ENCODE data around the gene PLLP.

PLLP gene

GRCh38 chr16:57253466-57253865, 31.0 kb downstream of the PLLP start:
- no peak overlapping the region for H3K27ac ChIP-seq (ENCODE audit: low read depth, low read length, severe bottlenecking)
- no peaks in the 10 kb centered on the region for H3K9me3 ChIP-seq (ENCODE audit: control insufficient read depth, low read length)
- H3K4me1 ChIP-seq (ENCODE audit: control insufficient read depth, insufficient read depth, low read length, poor library complexity, severe bottlenecking): no peaks in the 10 kb centered on the region
- no CpG with 5 or more reads among the region's 1 CpG for WGBS, 2 experiments (ENCODE audit: insufficient coverage in 2 of 2)
- no peak overlapping the region for H3K4me3 ChIP-seq (ENCODE audit: extremely low read depth, insufficient read depth, low read length, poor library complexity, severe bottlenecking)
- peaks cover 54% of the 10 kb centered on the region for H3K36me3 ChIP-seq (ENCODE audit: control insufficient read depth, insufficient read depth, low read length)

DNA sequence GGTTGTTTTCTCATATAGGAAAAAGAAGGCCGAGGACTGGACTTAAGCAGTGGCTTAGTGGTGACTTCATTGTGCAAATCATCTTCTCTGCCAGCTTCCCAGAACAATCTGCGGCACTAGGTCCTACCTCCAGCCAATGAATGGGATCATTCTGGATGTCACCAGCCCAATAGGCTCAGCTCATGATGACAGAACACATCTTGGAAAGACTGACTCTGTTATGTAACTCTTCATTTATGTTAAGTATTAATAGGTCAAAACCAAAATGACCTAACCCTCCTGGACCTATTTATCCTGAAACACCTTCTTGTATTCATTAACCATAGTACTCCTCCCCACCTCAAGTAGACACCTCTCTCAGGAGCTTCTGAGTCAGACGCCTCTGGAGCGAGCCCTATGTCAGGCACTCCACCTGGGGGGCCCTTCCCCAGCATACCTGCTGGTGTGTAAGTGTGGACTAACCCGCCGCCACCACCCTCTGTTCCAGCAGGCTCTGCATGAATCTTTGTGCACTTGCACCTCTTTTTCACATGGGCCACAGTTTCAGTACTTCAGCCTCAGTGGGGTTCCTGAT, 32.2 kb downstream of the PLLP start:
- Histone ChIP-seq H3K36me3 (ENCODE audit: control insufficient read depth, insufficient read depth, low read length) (peaks cover 67% of the 10 kb centered on the region), H3K4me1 (ENCODE audit: control insufficient read depth, insufficient read depth, low read length, poor library complexity, severe bottlenecking) (no peaks in the 10 kb centered on the region), H3K4me3 (ENCODE audit: extremely low read depth, insufficient read depth, low read length, poor library complexity, severe bottlenecking) (no peak overlapping the region), H3K9me3 (ENCODE audit: control insufficient read depth, low read length) (no peaks in the 10 kb centered on the region), H3K27ac (ENCODE audit: low read depth, low read length, severe bottlenecking) (no peak overlapping the region)
- 96% methylated on average over 4 of the region's 6 CpGs; no CpG with 5 or more reads in 1 of the 2 experiments for WGBS, 2 experiments (ENCODE audit: insufficient coverage in 2 of 2)

DNA sequence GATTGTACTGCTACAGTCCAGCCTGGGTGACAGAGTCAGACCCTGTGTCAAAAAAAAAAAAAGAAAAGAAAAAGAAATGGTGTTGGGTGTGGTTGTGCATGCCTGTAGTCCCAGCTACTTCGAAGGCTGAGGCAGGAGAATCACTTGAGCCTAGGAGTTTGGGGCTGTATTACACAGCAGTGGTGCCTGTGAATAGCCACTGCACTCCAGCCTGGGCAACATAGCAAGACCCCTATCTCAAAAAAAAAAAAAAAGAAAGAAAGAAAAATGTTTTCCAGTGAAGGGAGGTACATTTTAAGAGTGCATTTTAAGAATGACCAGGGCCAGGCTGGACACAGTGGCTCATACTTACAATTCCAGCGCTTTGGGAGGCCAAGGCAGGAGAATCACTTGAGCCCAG, 33.1 kb downstream of the PLLP start:
- peaks cover 75% of the 10 kb centered on the region for H3K36me3 ChIP-seq (ENCODE audit: control insufficient read depth, insufficient read depth, low read length)
- WGBS, 2 experiments (ENCODE audit: insufficient coverage in 2 of 2): 92 to 100% methylated on average over 2 of the region's 2 CpGs

GRCh38 chr16:57245472-57246113, 38.9 kb downstream of the PLLP start:
- peaks cover 49% of the 10 kb centered on the region for H3K36me3 ChIP-seq (ENCODE audit: control insufficient read depth, insufficient read depth, low read length)
- 3 to 9% methylated on average over 14 to 19 of the region's 28 CpGs for WGBS, 2 experiments (ENCODE audit: insufficient coverage in 2 of 2)
- H3K27ac ChIP-seq (ENCODE audit: low read depth, low read length, severe bottlenecking): peak overlapping the region; percentile 86
- H3K4me1 ChIP-seq (ENCODE audit: control insufficient read depth, insufficient read depth, low read length, poor library complexity, severe bottlenecking): peaks cover 6% of the 10 kb centered on the region
- no peaks in the 10 kb centered on the region for H3K9me3 ChIP-seq (ENCODE audit: control insufficient read depth, low read length)
- H3K4me3 ChIP-seq (ENCODE audit: extremely low read depth, insufficient read depth, low read length, poor library complexity, severe bottlenecking): peak overlapping the region; percentile 81

More for the DNA sequence above, 33.1 kb downstream of the PLLP start:
- H3K9me3 ChIP-seq (ENCODE audit: control insufficient read depth, low read length): no peaks in the 10 kb centered on the region
- no peak overlapping the region for H3K4me3 ChIP-seq (ENCODE audit: extremely low read depth, insufficient read depth, low read length, poor library complexity, severe bottlenecking)
- no peak overlapping the region for H3K27ac ChIP-seq (ENCODE audit: low read depth, low read length, severe bottlenecking)
- H3K4me1 ChIP-seq (ENCODE audit: control insufficient read depth, insufficient read depth, low read length, poor library complexity, severe bottlenecking): no peaks in the 10 kb centered on the region

DNA sequence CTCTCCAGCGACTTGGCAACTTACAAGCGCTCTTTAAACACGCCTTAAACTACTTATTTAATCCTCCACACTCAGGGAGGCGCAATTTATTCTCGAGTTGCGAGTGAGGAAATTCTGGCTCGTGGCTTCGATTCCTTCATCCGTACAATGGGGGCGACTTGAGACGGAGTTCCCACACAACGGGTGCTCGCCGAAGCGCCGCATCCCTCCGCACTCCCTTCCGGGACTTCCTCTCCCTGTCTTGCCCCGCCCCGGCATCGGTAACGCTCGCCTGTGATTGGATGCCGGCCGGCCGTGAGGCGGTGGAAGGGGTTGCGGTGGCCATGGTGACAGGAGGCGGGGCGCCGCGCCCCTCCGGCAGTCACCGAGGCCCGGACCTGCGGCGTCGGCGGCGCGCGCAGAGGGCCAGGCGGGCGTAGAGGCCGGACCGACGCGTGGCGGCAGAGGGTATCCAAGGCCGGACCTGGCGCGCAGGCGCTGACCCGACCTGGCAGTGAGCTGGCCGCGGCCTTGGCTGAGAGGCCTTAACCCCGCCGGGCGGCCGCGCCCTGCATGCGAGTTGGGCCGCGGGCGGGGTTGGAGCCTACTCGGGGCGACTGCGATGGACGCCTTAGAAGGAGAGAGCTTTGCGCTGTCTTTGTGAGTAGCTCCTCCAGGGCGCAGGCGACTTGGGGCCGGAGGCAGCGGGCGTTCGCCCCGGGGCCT, 39.6 kb downstream of the PLLP start, which contains the start of gene ARL2BP:
Gene ARL2BP (plus strand): TSS at position 493 of the 705 bp plus-strand sequence. CDS start 109 bp downstream, at position 602.
- Histone ChIP-seq H3K4me3 (ENCODE audit: extremely low read depth, insufficient read depth, low read length, poor library complexity, severe bottlenecking) (peak within 1 kb of the TSS; percentile 81), H3K27ac (ENCODE audit: low read depth, low read length, severe bottlenecking) (peak within 1 kb of the TSS; percentile 86), H3K36me3 (ENCODE audit: control insufficient read depth, insufficient read depth, low read length) (peaks cover 45% of the 10 kb centered on the region), H3K9me3 (ENCODE audit: control insufficient read depth, low read length) (no peaks in the 10 kb centered on the region), H3K4me1 (ENCODE audit: control insufficient read depth, insufficient read depth, low read length, poor library complexity, severe bottlenecking) (peaks cover 6% of the 10 kb centered on the region)
- WGBS, 2 experiments (ENCODE audit: insufficient coverage in 2 of 2): 0 to 1% methylated on average over 41 to 53 of the region's 77 CpGs

- Histone ChIP-seq H3K36me3 (ENCODE audit: control insufficient read depth, insufficient read depth, low read length) (peaks cover 40% of the 10 kb centered on the region), H3K4me1 (ENCODE audit: control insufficient read depth, insufficient read depth, low read length, poor library complexity, severe bottlenecking) (peaks cover 6% of the 10 kb centered on the region), H3K27ac (ENCODE audit: low read depth, low read length, severe bottlenecking) (peak overlapping the region; percentile 61), H3K4me3 (ENCODE audit: extremely low read depth, insufficient read depth, low read length, poor library complexity, severe bottlenecking) (peak overlapping the region; percentile 81), H3K9me3 (ENCODE audit: control insufficient read depth, low read length) (no peaks in the 10 kb centered on the region)
- WGBS, 2 experiments (ENCODE audit: insufficient coverage in 2 of 2): 16 to 26% methylated on average over 6 to 9 of the region's 9 CpGs
Measured at GRCh38 chr16:57244463-57244766, 40.1 kb downstream of the PLLP start.

- peaks cover 6% of the 10 kb centered on the region for H3K4me1 ChIP-seq (ENCODE audit: control insufficient read depth, insufficient read depth, low read length, poor library complexity, severe bottlenecking)
- no peak overlapping the region for H3K27ac ChIP-seq (ENCODE audit: low read depth, low read length, severe bottlenecking)
- no peaks in the 10 kb centered on the region for H3K9me3 ChIP-seq (ENCODE audit: control insufficient read depth, low read length)
- no peak overlapping the region for H3K4me3 ChIP-seq (ENCODE audit: extremely low read depth, insufficient read depth, low read length, poor library complexity, severe bottlenecking)
- peaks cover 36% of the 10 kb centered on the region for H3K36me3 ChIP-seq (ENCODE audit: control insufficient read depth, insufficient read depth, low read length)
- WGBS, 2 experiments (ENCODE audit: insufficient coverage in 2 of 2): 88 to 100% methylated on average over 1 to 2 of the region's 2 CpGs
Measured at GRCh38 chr16:57242650-57243049, 41.8 kb downstream of the PLLP start.

- WGBS, 2 experiments (ENCODE audit: insufficient coverage in 2 of 2): 97 to 100% methylated on average over 2 of the region's 2 CpGs
- Histone ChIP-seq H3K4me3 (ENCODE audit: extremely low read depth, insufficient read depth, low read length, poor library complexity, severe bottlenecking) (no peak overlapping the region), H3K36me3 (ENCODE audit: control insufficient read depth, insufficient read depth, low read length) (peaks cover 37% of the 10 kb centered on the region), H3K4me1 (ENCODE audit: control insufficient read depth, insufficient read depth, low read length, poor library complexity, severe bottlenecking) (peaks cover 1% of the 10 kb centered on the region), H3K27ac (ENCODE audit: low read depth, low read length, severe bottlenecking) (no peak overlapping the region), H3K9me3 (ENCODE audit: control insufficient read depth, low read length) (no peaks in the 10 kb centered on the region)
Measured at GRCh38 chr16:57240851-57241250, 43.6 kb downstream of the PLLP start.

GRCh38 chr16:57239107-57239506, 45.4 kb downstream of the PLLP start:
- Histone ChIP-seq H3K4me1 (ENCODE audit: control insufficient read depth, insufficient read depth, low read length, poor library complexity, severe bottlenecking) (peaks cover 11% of the 10 kb centered on the region), H3K4me3 (ENCODE audit: extremely low read depth, insufficient read depth, low read length, poor library complexity, severe bottlenecking) (no peak overlapping the region), H3K36me3 (ENCODE audit: control insufficient read depth, insufficient read depth, low read length) (peaks cover 53% of the 10 kb centered on the region), H3K27ac (ENCODE audit: low read depth, low read length, severe bottlenecking) (no peak overlapping the region), H3K9me3 (ENCODE audit: control insufficient read depth, low read length) (no peaks in the 10 kb centered on the region)
- WGBS, 2 experiments (ENCODE audit: insufficient coverage in 2 of 2): 100% methylated on average over 1 of the region's 2 CpGs; no CpG with 5 or more reads in 1 of the 2 experiments

DNA sequence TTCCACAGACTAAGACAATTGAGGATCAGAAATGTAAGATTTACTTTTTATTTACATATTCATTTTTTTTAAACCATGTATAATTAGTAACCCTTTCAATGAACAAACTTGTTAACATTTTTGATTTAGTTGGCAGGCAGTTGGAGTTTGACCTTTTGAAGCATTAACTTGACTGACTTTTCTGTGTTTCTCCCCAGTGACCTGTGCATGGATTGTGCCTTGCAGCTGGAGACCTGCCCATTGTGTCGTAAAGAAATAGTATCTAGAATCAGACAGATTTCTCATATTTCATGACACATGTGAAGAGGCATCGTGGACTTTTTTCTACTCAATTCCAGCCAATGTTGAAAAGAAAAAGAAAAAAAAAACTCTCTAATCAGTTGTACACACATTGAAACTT, 45.8 kb downstream of the PLLP start:
- Histone ChIP-seq H3K4me3 (ENCODE audit: extremely low read depth, insufficient read depth, low read length, poor library complexity, severe bottlenecking) (no peak overlapping the region), H3K4me1 (ENCODE audit: control insufficient read depth, insufficient read depth, low read length, poor library complexity, severe bottlenecking) (peaks cover 11% of the 10 kb centered on the region), H3K9me3 (ENCODE audit: control insufficient read depth, low read length) (no peaks in the 10 kb centered on the region), H3K27ac (ENCODE audit: low read depth, low read length, severe bottlenecking) (no peak overlapping the region), H3K36me3 (ENCODE audit: control insufficient read depth, insufficient read depth, low read length) (peaks cover 57% of the 10 kb centered on the region)
- WGBS, 2 experiments (ENCODE audit: insufficient coverage in 2 of 2): 100% methylated on average over 1 of the region's 2 CpGs; no CpG with 5 or more reads in 1 of the 2 experiments

- peak overlapping the region; percentile 1 for H3K27ac ChIP-seq (ENCODE audit: low read depth, low read length, severe bottlenecking)
- peaks cover 11% of the 10 kb centered on the region for H3K4me1 ChIP-seq (ENCODE audit: control insufficient read depth, insufficient read depth, low read length, poor library complexity, severe bottlenecking)
- H3K4me3 ChIP-seq (ENCODE audit: extremely low read depth, insufficient read depth, low read length, poor library complexity, severe bottlenecking): no peak overlapping the region
- no peaks in the 10 kb centered on the region for H3K9me3 ChIP-seq (ENCODE audit: control insufficient read depth, low read length)
- peaks cover 84% of the 10 kb centered on the region for H3K36me3 ChIP-seq (ENCODE audit: control insufficient read depth, insufficient read depth, low read length)
Measured at GRCh38 chr16:57236022-57236350, 48.5 kb downstream of the PLLP start.

Data from mesodermal cell (in vitro differentiated cells).